ENCODE measurements around the gene CORO2A. TPM values are rescaled to one million over a fixed set of nuclear protein-coding genes. Genes with fewer than 3 reads are reported as not detected.
A peak's percentile ranks its signal among the peaks of the same experiment; 100 is the strongest.

The CORO2A gene
- total and polyA plus RNA-seq, 2 of the 13 experiments (the other 11 are each of a cell fraction or from before 2014, with no cell fraction given), result 14.4 to 15.3 TPM

DNA sequence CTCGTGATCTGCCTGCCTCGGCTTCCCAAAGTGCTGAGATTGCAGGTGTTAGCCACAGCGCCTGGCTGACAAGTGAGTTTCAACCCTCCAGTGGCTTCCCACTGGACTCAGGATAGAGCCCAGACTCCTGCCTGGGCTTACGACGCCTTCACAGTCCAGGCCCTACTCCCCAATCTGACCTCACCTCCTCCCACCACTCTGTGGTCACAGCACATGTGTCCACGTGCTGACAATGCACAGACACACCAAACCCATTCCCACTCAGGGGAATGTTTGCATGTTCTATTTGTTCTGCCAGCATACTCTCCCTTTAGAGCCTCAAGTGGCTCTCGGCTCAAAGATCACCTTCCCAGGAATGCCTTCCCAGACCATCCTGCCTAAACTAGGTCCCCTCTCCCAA, 42.3 kb downstream of the CORO2A start (continued):
- TF ChIP-seq TSC22D2 (CRISPR knock-in tag; IDR thresholded peaks at IDR 0.05; ENCODE audit: borderline replicate concordance) (0 out of 2 replicates have a peak, but pooled peaks have one; percentile 72), SMAD1 (CRISPR knock-in tag; IDR thresholded peaks at IDR 0.05; ENCODE audit: borderline replicate concordance, low read depth) (no peak), MED13 (CRISPR knock-in tag; IDR thresholded peaks at IDR 0.05) (no peak), ZFP36L1 (CRISPR knock-in tag; IDR thresholded peaks at IDR 0.05) (no peak), ATAD3A (CRISPR knock-in tag; IDR thresholded peaks at IDR 0.05) (no peak), ZNF569 (CRISPR knock-in tag; IDR thresholded peaks at IDR 0.05; ENCODE audit: borderline replicate concordance) (no peak), ZNF230 (CRISPR knock-in tag; IDR thresholded peaks at IDR 0.05) (no peak), SCMH1 (CRISPR knock-in tag; IDR thresholded peaks at IDR 0.05; ENCODE audit: borderline replicate concordance) (no peak), DNMT1 (CRISPR knock-in tag; IDR thresholded peaks at IDR 0.05) (no peak), ZNF432 (CRISPR knock-in tag; IDR thresholded peaks at IDR 0.05; ENCODE audit: borderline replicate concordance) (no peak), ZSCAN25 (CRISPR knock-in tag; IDR thresholded peaks at IDR 0.05) (no peak; the same call in 1 of the 2 replicates), RFX3 (CRISPR knock-in tag; IDR thresholded peaks at IDR 0.05) (no peak), GPN1 (CRISPR knock-in tag; IDR thresholded peaks at IDR 0.05; ENCODE audit: borderline replicate concordance) (no peak), NCOA5 (CRISPR knock-in tag; IDR thresholded peaks at IDR 0.05) (no peak), ZNF318 (CRISPR knock-in tag; IDR thresholded peaks at IDR 0.05) (no peak), ZNF550 (CRISPR knock-in tag; IDR thresholded peaks at IDR 0.05; ENCODE audit: borderline replicate concordance) (no peak), NFKB2 (CRISPR knock-in tag; IDR thresholded peaks at IDR 0.05; ENCODE audit: borderline replicate concordance) (peak; percentile 50; the same call in 1 of the 2 replicates), ZNF33B (CRISPR knock-in tag; IDR thresholded peaks at IDR 0.05) (no peak)
- TF ChIP-seq, protein P1, sequence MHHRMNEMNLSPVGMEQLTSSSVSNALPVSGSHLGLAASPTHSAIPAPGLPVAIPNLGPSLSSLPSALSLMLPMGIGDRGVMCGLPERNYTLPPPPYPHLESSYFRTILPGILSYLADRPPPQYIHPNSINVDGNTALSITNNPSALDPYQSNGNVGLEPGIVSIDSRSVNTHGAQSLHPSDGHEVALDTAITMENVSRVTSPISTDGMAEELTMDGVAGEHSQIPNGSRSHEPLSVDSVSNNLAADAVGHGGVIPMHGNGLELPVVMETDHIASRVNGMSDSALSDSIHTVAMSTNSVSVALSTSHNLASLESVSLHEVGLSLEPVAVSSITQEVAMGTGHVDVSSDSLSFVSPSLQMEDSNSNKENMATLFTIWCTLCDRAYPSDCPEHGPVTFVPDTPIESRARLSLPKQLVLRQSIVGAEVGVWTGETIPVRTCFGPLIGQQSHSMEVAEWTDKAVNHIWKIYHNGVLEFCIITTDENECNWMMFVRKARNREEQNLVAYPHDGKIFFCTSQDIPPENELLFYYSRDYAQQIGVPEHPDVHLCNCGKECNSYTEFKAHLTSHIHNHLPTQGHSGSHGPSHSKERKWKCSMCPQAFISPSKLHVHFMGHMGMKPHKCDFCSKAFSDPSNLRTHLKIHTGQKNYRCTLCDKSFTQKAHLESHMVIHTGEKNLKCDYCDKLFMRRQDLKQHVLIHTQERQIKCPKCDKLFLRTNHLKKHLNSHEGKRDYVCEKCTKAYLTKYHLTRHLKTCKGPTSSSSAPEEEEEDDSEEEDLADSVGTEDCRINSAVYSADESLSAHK (CRISPR knock-in tag; IDR thresholded peaks at IDR 0.05; ENCODE audit: borderline replicate concordance), result no peak
- TF ChIP-seq, protein P2, sequence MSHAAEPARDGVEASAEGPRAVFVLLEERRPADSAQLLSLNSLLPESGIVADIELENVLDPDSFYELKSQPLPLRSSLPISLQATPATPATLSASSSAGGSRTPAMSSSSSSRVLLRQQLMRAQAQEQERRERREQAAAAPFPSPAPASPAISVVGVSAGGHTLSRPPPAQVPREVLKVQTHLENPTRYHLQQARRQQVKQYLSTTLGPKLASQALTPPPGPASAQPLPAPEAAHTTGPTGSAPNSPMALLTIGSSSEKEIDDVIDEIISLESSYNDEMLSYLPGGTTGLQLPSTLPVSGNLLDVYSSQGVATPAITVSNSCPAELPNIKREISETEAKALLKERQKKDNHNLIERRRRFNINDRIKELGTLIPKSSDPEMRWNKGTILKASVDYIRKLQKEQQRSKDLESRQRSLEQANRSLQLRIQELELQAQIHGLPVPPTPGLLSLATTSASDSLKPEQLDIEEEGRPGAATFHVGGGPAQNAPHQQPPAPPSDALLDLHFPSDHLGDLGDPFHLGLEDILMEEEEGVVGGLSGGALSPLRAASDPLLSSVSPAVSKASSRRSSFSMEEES (CRISPR knock-in tag; IDR thresholded peaks at IDR 0.05), result peak; percentile 48; the same call in 1 of the 2 replicates

All from HepG2 (cell line).